Liver (tissue), 9 donors: ENCODE measurements around the gene RCOR1. TPM values are rescaled to one million over a fixed set of nuclear protein-coding genes. Genes with fewer than 3 reads are reported as not detected.
A peak's percentile ranks its signal among the peaks of the same experiment; 100 is the strongest.

Experiments used
- DNase-seq: peaks from one replicate; pipeline ENCODE4 v3.0.0-alpha.2; 2017; ENCODE audit warnings: low spot score
- H3K27ac ChIP-seq, 2 donors: one replicate each; pipeline ENCODE4 v1.7.0; 2013; ENCODE audit warnings: inconsistent platforms in 2 of 2, low read length in 2 of 2, control low read depth in 1 of 2, low read depth in 1 of 2, mild to moderate bottlenecking in 1 of 2
- H3K27me3 ChIP-seq, 4 donors: one replicate each; pipeline versions ENCODE4 v1.6.1 to v1.7.0; 2013; ENCODE audit warnings: low read length in 3 of 4, inconsistent platforms in 1 of 4, mild to moderate bottlenecking in 1 of 4, moderate library complexity in 1 of 4; ENCODE audit not compliant: control insufficient read depth in 4 of 4, insufficient read depth in 4 of 4
- H3K36me3 ChIP-seq, 4 donors: one replicate each; pipeline versions ENCODE4 v1.6.1 to v1.7.0; 2013; ENCODE audit warnings: low read length in 3 of 4, mild to moderate bottlenecking in 3 of 4, low read depth in 1 of 4, moderate library complexity in 1 of 4; ENCODE audit not compliant: control insufficient read depth in 4 of 4, insufficient read depth in 3 of 4
- H3K4me1 ChIP-seq, 4 donors: one replicate each; pipeline versions ENCODE4 v1.6.1 to v1.7.0; 2013; ENCODE audit warnings: low read length in 3 of 4, mild to moderate bottlenecking in 3 of 4, moderate library complexity in 1 of 4; ENCODE audit not compliant: control insufficient read depth in 4 of 4, insufficient read depth in 4 of 4
- H3K4me3 ChIP-seq, 3 donors: one replicate each; pipeline versions ENCODE4 v1.6.1 to v1.7.0; 2013; ENCODE audit warnings: low read length in 3 of 3, control low read depth in 1 of 3, low read depth in 1 of 3, mild to moderate bottlenecking in 1 of 3
- H3K9ac ChIP-seq, 2 donors: one replicate each; pipeline ENCODE4 v1.7.0; 2013; ENCODE audit warnings: low read length in 2 of 2, mild to moderate bottlenecking in 2 of 2, moderate library complexity in 2 of 2, control low read depth in 1 of 2, low read depth in 1 of 2
- H3K9me3 ChIP-seq, 4 donors: one replicate each; pipeline versions ENCODE4 v1.6.1 to v1.7.0; 2013; ENCODE audit warnings: low read length in 3 of 4; ENCODE audit not compliant: control insufficient read depth in 4 of 4
- EGR1 ChIP-seq, 2 donors: IDR thresholded peaks; 2 replicates each; pipeline ENCODE4 v1.6.1; 2016 to 2018; ENCODE audit warnings: antibody characterized with exemption in 2 of 2, low read depth in 2 of 2
- FOXA1 ChIP-seq: IDR thresholded peaks from 2 replicates; pipeline ENCODE4 v1.6.1; 2016; ENCODE audit warnings: antibody characterized with exemption
- FOXA2 ChIP-seq: IDR thresholded peaks from 2 replicates; pipeline ENCODE4 v1.6.1; 2016; ENCODE audit warnings: antibody characterized with exemption
- HNF4A ChIP-seq, 2 donors: conservative IDR thresholded peaks; 2 replicates each; pipeline ENCODE4 v1.6.1; 2016; ENCODE audit warnings: antibody characterized with exemption in 2 of 2, mild to moderate bottlenecking in 2 of 2
- HNF4G ChIP-seq: IDR thresholded peaks from 2 replicates; pipeline ENCODE4 v1.6.1; 2016; ENCODE audit warnings: antibody characterized with exemption
- JUND ChIP-seq, 2 donors: IDR thresholded peaks; 2 replicates each; pipeline ENCODE4 v1.6.1; 2016; ENCODE audit warnings: antibody characterized with exemption in 2 of 2
- NR2F2 ChIP-seq: IDR thresholded peaks from 2 replicates; pipeline ENCODE4 v1.6.1; 2016; ENCODE audit warnings: antibody characterized with exemption
- RAD21 ChIP-seq, 2 donors: IDR thresholded peaks; 2 replicates each; pipeline ENCODE4 v1.6.1; 2016; ENCODE audit warnings: antibody characterized with exemption in 2 of 2, mild to moderate bottlenecking in 2 of 2
- RXRA ChIP-seq, 2 donors: IDR thresholded peaks; 2 replicates each; pipeline ENCODE4 v1.6.1; 2017 to 2018; ENCODE audit warnings: antibody characterized with exemption in 2 of 2, mild to moderate bottlenecking in 1 of 2
- SP1 ChIP-seq: IDR thresholded peaks from 2 replicates; pipeline ENCODE4 v1.6.1; 2018; ENCODE audit warnings: antibody characterized with exemption, mild to moderate bottlenecking
- TAF1 ChIP-seq: conservative IDR thresholded peaks from 2 replicates; pipeline ENCODE4 v1.6.1; 2016; ENCODE audit warnings: antibody characterized with exemption, mild to moderate bottlenecking
- YY1 ChIP-seq: IDR thresholded peaks from 2 replicates; pipeline ENCODE4 v1.6.1; 2016; ENCODE audit warnings: antibody characterized with exemption, mild to moderate bottlenecking
- ZBTB33 ChIP-seq: IDR thresholded peaks from 2 replicates; pipeline ENCODE4 v1.6.1; 2016; ENCODE audit warnings: antibody characterized with exemption
- WGBS: extraction: QIAGEN DNeasy Blood & Tissue Kit; methylation state at CpG from one replicate; pipeline ENCODE4 v1.1.7; 2013; 5-methylcytosine and 5-hydroxymethylcytosine counted together
- polyA plus RNA-seq, 2 donors: library from polyadenylated mRNA; stranded (reverse) in 1 of 2; unstranded in 1 of 2; fragments of 200-250 nt in 1 of 2; fragments of >200 nt in 1 of 2; fragmentation: Nextera tagmentation in 1 of 2; extraction: Ambion mirVana in 1 of 2; gene quantifications; one replicate each; pipeline versions ENCODE4 v1.2.1 to v1.2.3, GENCODE V29; 2013 to 2015
- total RNA-seq, 2 donors: library from RNA; depleted of rRNA; stranded (reverse); fragments of >200 nt; gene quantifications; one replicate each; pipeline ENCODE4 v1.2.3, GENCODE V29; 2014
- TF ChIP-seq, protein P1 (sequence below): IDR thresholded peaks from 2 replicates; pipeline ENCODE4 v1.6.1; 2016; ENCODE audit warnings: antibody characterized with exemption, mild to moderate bottlenecking
- TF ChIP-seq, protein P2 (sequence below): fragments of 150-350 bp; IDR thresholded peaks from 2 replicates; pipeline ENCODE4 v1.5.1; 2017; ENCODE audit warnings: improper control_type of control experiment, low read depth, low read length; ENCODE audit not compliant: missing input control
- TF ChIP-seq, protein P3 (sequence below): IDR thresholded peaks from 2 replicates; pipeline ENCODE4 v1.6.1; 2016; ENCODE audit warnings: antibody characterized with exemption
- donor health status: healthy.
- donor health status: healthy.
- donor health status: healthy.
- donor health status: healthy.
- donor health status: healthy.

Gene RCOR1
- total and polyA plus RNA-seq, 4 donors: 4.2 to 17.0 (median 5.7) TPM

DNA sequence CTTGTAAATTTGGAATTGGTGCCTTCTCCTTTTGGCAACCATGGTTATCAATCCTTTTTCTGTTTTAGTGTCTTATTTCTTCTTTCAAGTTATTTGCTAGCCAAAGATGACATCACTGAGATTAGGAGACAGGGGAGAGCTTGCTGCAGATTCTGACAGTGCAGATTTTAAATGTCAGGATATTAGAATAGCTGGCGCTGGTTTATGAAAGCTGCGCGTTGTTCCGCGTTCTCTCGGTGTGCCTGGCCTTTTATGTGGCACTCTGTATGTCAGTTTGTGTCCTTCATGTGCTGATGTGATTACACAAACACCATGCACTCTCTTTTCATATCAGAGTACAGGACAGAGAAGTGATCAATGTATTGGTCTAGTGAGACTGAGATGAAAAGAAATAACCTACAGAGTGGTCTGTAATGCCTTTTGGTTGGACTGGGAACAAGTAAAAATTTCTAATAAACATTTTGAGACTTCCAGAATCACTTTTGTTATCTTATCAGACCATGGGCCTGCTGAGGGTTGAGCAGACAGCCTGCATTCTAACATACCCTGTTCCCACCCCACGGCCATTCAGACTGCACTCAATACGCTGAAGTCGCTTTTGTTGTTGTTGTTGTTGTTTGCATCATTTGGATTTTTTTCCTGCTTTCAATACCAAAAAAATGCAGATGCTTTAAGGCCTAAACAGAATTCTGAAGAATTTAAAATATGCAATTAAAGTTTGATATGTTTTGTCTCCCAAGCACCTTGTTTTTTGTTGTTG is 135.1 kb downstream of the RCOR1 start:
- Histone ChIP-seq H3K9ac (no peak overlapping the region), H3K4me3 (no peak overlapping the region), H3K27me3 (no peaks in the 10 kb centered on the region), H3K4me1 (peaks cover 0 to 5% (median 2%) of the 10 kb centered on the region in 4 donors), H3K27ac (no peak overlapping the region), H3K36me3 (peaks cover 1 to 38% (median 18%) of the 10 kb centered on the region in 4 donors), H3K9me3 (no peaks in the 10 kb centered on the region)
- DNase-seq: no peak
- 96% methylated on average over 9 of the region's 9 CpGs for WGBS
- TF ChIP-seq, protein P1, sequence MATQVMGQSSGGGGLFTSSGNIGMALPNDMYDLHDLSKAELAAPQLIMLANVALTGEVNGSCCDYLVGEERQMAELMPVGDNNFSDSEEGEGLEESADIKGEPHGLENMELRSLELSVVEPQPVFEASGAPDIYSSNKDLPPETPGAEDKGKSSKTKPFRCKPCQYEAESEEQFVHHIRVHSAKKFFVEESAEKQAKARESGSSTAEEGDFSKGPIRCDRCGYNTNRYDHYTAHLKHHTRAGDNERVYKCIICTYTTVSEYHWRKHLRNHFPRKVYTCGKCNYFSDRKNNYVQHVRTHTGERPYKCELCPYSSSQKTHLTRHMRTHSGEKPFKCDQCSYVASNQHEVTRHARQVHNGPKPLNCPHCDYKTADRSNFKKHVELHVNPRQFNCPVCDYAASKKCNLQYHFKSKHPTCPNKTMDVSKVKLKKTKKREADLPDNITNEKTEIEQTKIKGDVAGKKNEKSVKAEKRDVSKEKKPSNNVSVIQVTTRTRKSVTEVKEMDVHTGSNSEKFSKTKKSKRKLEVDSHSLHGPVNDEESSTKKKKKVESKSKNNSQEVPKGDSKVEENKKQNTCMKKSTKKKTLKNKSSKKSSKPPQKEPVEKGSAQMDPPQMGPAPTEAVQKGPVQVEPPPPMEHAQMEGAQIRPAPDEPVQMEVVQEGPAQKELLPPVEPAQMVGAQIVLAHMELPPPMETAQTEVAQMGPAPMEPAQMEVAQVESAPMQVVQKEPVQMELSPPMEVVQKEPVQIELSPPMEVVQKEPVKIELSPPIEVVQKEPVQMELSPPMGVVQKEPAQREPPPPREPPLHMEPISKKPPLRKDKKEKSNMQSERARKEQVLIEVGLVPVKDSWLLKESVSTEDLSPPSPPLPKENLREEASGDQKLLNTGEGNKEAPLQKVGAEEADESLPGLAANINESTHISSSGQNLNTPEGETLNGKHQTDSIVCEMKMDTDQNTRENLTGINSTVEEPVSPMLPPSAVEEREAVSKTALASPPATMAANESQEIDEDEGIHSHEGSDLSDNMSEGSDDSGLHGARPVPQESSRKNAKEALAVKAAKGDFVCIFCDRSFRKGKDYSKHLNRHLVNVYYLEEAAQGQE: no peak
- TF ChIP-seq ZBTB33: no peak
- TF ChIP-seq, protein P2, sequence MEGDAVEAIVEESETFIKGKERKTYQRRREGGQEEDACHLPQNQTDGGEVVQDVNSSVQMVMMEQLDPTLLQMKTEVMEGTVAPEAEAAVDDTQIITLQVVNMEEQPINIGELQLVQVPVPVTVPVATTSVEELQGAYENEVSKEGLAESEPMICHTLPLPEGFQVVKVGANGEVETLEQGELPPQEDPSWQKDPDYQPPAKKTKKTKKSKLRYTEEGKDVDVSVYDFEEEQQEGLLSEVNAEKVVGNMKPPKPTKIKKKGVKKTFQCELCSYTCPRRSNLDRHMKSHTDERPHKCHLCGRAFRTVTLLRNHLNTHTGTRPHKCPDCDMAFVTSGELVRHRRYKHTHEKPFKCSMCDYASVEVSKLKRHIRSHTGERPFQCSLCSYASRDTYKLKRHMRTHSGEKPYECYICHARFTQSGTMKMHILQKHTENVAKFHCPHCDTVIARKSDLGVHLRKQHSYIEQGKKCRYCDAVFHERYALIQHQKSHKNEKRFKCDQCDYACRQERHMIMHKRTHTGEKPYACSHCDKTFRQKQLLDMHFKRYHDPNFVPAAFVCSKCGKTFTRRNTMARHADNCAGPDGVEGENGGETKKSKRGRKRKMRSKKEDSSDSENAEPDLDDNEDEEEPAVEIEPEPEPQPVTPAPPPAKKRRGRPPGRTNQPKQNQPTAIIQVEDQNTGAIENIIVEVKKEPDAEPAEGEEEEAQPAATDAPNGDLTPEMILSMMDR: no peak
- no peak for TF ChIP-seq JUND (IDR thresholded peaks at IDR 0.05)
- no peak for TF ChIP-seq HNF4A (conservative IDR thresholded peaks at IDR 0.05)
- no peak for TF ChIP-seq FOXA1
- TF ChIP-seq HNF4G: no peak
- TF ChIP-seq NR2F2: no peak
- TF ChIP-seq RXRA (IDR thresholded peaks at IDR 0.05): no peak
- TF ChIP-seq RAD21 (IDR thresholded peaks at IDR 0.05): no peak
- TF ChIP-seq YY1: no peak
- TF ChIP-seq SP1: no peak
- TF ChIP-seq, protein P3, sequence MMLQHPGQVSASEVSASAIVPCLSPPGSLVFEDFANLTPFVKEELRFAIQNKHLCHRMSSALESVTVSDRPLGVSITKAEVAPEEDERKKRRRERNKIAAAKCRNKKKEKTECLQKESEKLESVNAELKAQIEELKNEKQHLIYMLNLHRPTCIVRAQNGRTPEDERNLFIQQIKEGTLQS: no peak
- no peak for TF ChIP-seq TAF1

GRCh38 chr14:102728501-102728900 is 136.1 kb downstream of the RCOR1 start:
- H3K9ac ChIP-seq: no peak overlapping the region
- peaks cover 1 to 29% (median 15%) of the 10 kb centered on the region in 4 donors for H3K36me3 ChIP-seq
- no peaks in the 10 kb centered on the region for H3K9me3 ChIP-seq
- no peak overlapping the region for H3K4me3 ChIP-seq
- H3K4me1 ChIP-seq: peaks cover 0 to 5% (median 2%) of the 10 kb centered on the region in 4 donors
- WGBS: 92% methylated on average over 6 of the region's 6 CpGs
- peak; percentile 13 for DNase-seq
- no peak overlapping the region for H3K27ac ChIP-seq
- no peaks in the 10 kb centered on the region for H3K27me3 ChIP-seq
- TF ChIP-seq ZBTB33 (no peak), FOXA1 (no peak), FOXA2 (no peak), EGR1 (IDR thresholded peaks at IDR 0.05; ENCODE audit: low read depth in 2 of 2) (no peak), TAF1 (no peak), YY1 (no peak), RXRA (IDR thresholded peaks at IDR 0.05) (no peak), NR2F2 (no peak), JUND (IDR thresholded peaks at IDR 0.05) (no peak), RAD21 (IDR thresholded peaks at IDR 0.05) (no peak)
- TF ChIP-seq, protein P3: no peak
- TF ChIP-seq, protein P2: no peak
